Progenitor cell of endocrine pancreas (in vitro differentiated cells): ENCODE data around the gene BLOC1S1. TPM values are rescaled to one million over a fixed set of nuclear protein-coding genes. Genes with fewer than 3 reads are reported as not detected.

Experiments used
- DNase-seq: peaks from one replicate; pipeline ENCODE4 v3.0.0; 2021; ENCODE audit warnings: low spot score; ENCODE audit not compliant: unreplicated experiment
- H3K27ac Mint-ChIP-seq: 2 replicates; pipeline ENCODE4 v1.8.0; 2021; ENCODE audit warnings: mild to moderate bottlenecking, moderate library complexity, mixed read lengths
- H3K27me3 Mint-ChIP-seq: 2 replicates; pipeline ENCODE4 v1.8.0; 2021; ENCODE audit warnings: mixed read lengths
- H3K36me3 Mint-ChIP-seq: 2 replicates; pipeline ENCODE4 v1.8.0; 2022; ENCODE audit warnings: mixed read lengths; ENCODE audit not compliant: insufficient read depth
- H3K4me1 Mint-ChIP-seq: 2 replicates; pipeline ENCODE4 v1.8.0; 2021; ENCODE audit warnings: low read depth, mixed read lengths
- H3K4me3 Mint-ChIP-seq: 2 replicates; pipeline ENCODE4 v1.8.0; 2021; ENCODE audit warnings: low read depth, mild to moderate bottlenecking, moderate library complexity, mixed read lengths
- H3K9me3 Mint-ChIP-seq: 2 replicates; pipeline ENCODE4 v1.8.0; 2021; ENCODE audit warnings: low read depth, mixed read lengths
- CTCF ChIP-seq: fragments of 200-600 bp; sonication (generic); IDR thresholded peaks from one replicate; pipeline ENCODE4 v1.5.0; 2021; ENCODE audit warnings: antibody characterized with exemption, mild to moderate bottlenecking; ENCODE audit not compliant: unreplicated experiment
- total RNA-seq: library from RNA; stranded (reverse); gene quantifications from 2 replicates; pipeline ENCODE4 v1.2.1, GENCODE V29; 2021

BLOC1S1 gene
- total RNA-seq, 1 donor from 2014 or later = 65.8 TPM

- H3K27me3 Mint-ChIP-seq = peaks cover 90% of the 10 kb centered on the region
- no peak for DNase-seq
- no peaks in the 10 kb centered on the region for H3K36me3 Mint-ChIP-seq
- H3K4me1 Mint-ChIP-seq = peaks cover 14% of the 10 kb centered on the region
- H3K4me3 Mint-ChIP-seq = peak overlapping the region; percentile 73
- H3K9me3 Mint-ChIP-seq = no peaks in the 10 kb centered on the region
- no peak overlapping the region for H3K27ac Mint-ChIP-seq
- no peak for TF ChIP-seq CTCF
Measured at GRCh38 chr12:55707219-55707671, 8.6 kb upstream of the BLOC1S1 start.

GRCh38 chr12:55707841-55708694 lies 7.8 kb upstream of the BLOC1S1 start, which contains the start of gene ITGA7:
Gene ITGA7, minus strand, starts transcription at chr12:55707904. Its CDS starts 222 bp downstream, at chr12:55707682.
- Mint-ChIP-seq H3K36me3 (no peaks in the 10 kb centered on the region), H3K9me3 (no peaks in the 10 kb centered on the region), H3K4me1 (peaks cover 14% of the 10 kb centered on the region), H3K27ac (no peak within 1 kb of the TSS), H3K4me3 (peak within 1 kb of the TSS; percentile 73), H3K27me3 (peaks cover 90% of the 10 kb centered on the region)
- TF ChIP-seq CTCF = no peak
- DNase-seq = peak; percentile 71

- Mint-ChIP-seq H3K27me3 (peaks cover 90% of the 10 kb centered on the region), H3K36me3 (no peaks in the 10 kb centered on the region)
Measured at GRCh38 chr12:55708695-55709233, 7.1 kb upstream of the BLOC1S1 start.

GRCh38 chr12:55711786-55712553 lies 3.9 kb upstream of the BLOC1S1 start:
- Mint-ChIP-seq H3K27me3 (peaks cover 60% of the 10 kb centered on the region), H3K4me3 (no peak overlapping the region), H3K9me3 (no peaks in the 10 kb centered on the region), H3K4me1 (peaks cover 16% of the 10 kb centered on the region), H3K27ac (no peak overlapping the region), H3K36me3 (peaks cover 2% of the 10 kb centered on the region)
- DNase-seq = no peak
- TF ChIP-seq CTCF = no peak

More at GRCh38 chr12:55708695-55709233, 7.1 kb upstream of the BLOC1S1 start:
- H3K9me3 Mint-ChIP-seq = no peaks in the 10 kb centered on the region
- H3K4me1 Mint-ChIP-seq = peaks cover 14% of the 10 kb centered on the region
- H3K27ac Mint-ChIP-seq = no peak overlapping the region
- TF ChIP-seq CTCF = no peak
- no peak for DNase-seq
- H3K4me3 Mint-ChIP-seq = peak overlapping the region; percentile 73
